Testis (tissue), 2 donors: ENCODE measurements around the gene SEMA5A.

Experiments
- POLR2A ChIP-seq: fragments of 450-650 bp; IDR thresholded peaks from one replicate; pipeline ENCODE4 v1.6.1; 2017; ENCODE audit warnings: antibody characterized with exemption, mild to moderate bottlenecking, moderate library complexity
- TF ChIP-seq, protein P1 (sequence below), 3 experiments: fragments of 450-650 bp in 2 of 3; fragments of 200-600 bp in 1 of 3; sonication (generic) in 1 of 3; IDR thresholded peaks; one replicate each; pipeline ENCODE4 v1.5.1; 2016 to 2019; ENCODE audit warnings: antibody characterized with exemption in 3 of 3, mild to moderate bottlenecking in 2 of 3, moderate library complexity in 1 of 3

- TF ChIP-seq, protein P1, sequence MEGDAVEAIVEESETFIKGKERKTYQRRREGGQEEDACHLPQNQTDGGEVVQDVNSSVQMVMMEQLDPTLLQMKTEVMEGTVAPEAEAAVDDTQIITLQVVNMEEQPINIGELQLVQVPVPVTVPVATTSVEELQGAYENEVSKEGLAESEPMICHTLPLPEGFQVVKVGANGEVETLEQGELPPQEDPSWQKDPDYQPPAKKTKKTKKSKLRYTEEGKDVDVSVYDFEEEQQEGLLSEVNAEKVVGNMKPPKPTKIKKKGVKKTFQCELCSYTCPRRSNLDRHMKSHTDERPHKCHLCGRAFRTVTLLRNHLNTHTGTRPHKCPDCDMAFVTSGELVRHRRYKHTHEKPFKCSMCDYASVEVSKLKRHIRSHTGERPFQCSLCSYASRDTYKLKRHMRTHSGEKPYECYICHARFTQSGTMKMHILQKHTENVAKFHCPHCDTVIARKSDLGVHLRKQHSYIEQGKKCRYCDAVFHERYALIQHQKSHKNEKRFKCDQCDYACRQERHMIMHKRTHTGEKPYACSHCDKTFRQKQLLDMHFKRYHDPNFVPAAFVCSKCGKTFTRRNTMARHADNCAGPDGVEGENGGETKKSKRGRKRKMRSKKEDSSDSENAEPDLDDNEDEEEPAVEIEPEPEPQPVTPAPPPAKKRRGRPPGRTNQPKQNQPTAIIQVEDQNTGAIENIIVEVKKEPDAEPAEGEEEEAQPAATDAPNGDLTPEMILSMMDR (IDR thresholded peaks at IDR 0.05), result no peak
- no peak for TF ChIP-seq POLR2A
These were observed 7.4 kb downstream of the SEMA5A start for GRCh38 chr5:9538504-9538903.
